ENCODE data around the gene LGI2. TPM values are rescaled to one million over a fixed set of nuclear protein-coding genes. Genes with fewer than 3 reads are reported as not detected.

The LGI2 gene, protein sequence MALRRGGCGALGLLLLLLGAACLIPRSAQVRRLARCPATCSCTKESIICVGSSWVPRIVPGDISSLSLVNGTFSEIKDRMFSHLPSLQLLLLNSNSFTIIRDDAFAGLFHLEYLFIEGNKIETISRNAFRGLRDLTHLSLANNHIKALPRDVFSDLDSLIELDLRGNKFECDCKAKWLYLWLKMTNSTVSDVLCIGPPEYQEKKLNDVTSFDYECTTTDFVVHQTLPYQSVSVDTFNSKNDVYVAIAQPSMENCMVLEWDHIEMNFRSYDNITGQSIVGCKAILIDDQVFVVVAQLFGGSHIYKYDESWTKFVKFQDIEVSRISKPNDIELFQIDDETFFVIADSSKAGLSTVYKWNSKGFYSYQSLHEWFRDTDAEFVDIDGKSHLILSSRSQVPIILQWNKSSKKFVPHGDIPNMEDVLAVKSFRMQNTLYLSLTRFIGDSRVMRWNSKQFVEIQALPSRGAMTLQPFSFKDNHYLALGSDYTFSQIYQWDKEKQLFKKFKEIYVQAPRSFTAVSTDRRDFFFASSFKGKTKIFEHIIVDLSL
- total RNA-seq: under 0.01 TPM in 1 of 2 replicates, not detected in the other

DNA sequence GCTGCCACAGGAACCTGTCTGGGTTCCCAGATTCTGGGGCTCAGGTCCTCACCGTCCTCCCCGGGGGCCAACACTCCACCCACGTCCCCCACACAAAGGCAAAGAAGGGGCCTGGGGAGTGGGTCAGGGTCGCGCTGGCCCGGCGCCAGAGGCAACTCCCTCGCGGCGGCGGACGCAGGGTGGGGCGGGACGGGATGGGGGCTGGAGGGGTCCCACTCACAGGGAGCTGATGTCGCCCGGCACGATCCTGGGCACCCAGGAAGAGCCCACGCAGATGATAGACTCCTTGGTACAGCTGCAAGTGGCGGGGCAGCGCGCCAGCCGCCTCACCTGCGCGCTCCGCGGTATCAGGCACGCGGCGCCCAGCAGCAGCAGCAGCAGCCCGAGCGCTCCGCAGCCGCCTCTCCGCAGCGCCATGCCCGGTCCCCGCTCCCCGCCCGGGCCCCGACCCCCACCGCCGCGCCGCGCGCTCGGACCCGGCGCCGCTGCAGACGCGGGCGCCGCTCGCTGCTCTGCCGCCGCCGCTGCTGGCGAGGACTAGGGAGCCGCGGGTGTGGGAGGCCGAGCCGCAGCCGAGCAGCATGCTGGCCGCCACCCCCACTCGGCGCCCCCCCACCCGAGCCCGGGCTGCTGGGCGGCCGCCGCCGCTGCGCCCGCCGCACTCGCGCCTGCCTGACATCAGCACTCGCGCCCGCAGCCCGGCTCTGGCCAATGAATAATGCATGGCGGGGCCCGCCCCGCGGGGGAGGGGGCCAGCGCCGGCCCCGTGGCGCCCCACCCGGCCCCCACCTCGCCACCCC, at the start of gene LGI2:
Gene LGI2, minus strand, starts transcription at position 670 of the 800 bp plus-strand sequence. Its CDS starts 253 bp downstream, at position 417.

Other genes with a start within 250 kb of the LGI2 start
- gene SOD3, start 235.4 kb downstream of the LGI2 start, total RNA-seq: 12.2 and 19.9 TPM in 2 replicates
- 8.8 and 14.0 TPM in 2 replicates for gene CCDC149, start 117.9 kb downstream of the LGI2 start, total RNA-seq
- gene SEPSECS, start 129.5 kb upstream of the LGI2 start, total RNA-seq: 6.5 and 7.0 TPM in 2 replicates
- gene PI4K2B, start 203.1 kb upstream of the LGI2 start, total RNA-seq: 17.1 and 20.9 TPM in 2 replicates

Measured in smooth muscle cell of bladder (primary cell).